Measurements from ENCODE around the gene ALG2.

The ALG2 gene

DNA sequence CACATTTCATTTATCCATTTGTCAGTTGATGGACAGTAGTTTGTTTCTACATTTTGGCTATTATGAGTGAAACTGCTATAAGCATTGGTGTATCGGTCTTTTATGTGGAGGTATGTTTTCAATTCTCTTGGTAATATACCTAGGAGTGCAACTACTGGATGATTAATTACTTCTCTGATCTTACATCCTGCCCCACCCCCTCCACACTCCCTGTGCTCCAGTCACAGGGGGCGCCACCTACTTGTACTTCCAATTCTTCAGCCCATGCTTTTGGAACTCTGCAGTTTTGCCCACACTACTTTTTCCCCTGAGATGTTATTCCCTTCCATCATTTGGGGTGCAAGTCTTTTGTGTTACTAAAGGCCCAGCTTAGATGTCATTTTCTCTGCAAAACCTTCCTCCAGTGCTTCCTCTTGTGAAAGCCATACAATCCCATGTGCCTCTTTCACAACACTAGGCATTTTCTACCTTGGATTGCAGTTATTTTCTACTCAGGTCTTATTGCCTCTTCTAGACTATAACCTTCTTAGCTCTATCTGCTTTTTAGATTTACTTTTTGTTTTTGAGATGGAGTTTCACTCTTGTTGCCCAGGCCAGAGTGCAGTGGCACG is 42.4 kb upstream of the ALG2 start:
- H3K9me3 ChIP-seq: no peaks in the 10 kb centered on the region
- no peak for TF ChIP-seq CTCF (IDR thresholded peaks at IDR 0.05)
- peaks cover 0 to 17% (median 8%) of the 10 kb centered on the region in 4 donors for H3K4me1 ChIP-seq
- no peaks in the 10 kb centered on the region for H3K36me3 ChIP-seq
- no peak overlapping the region for H3K27ac ChIP-seq
- no peak overlapping the region for H3K4me3 ChIP-seq
- no peaks in the 10 kb centered on the region for H3K27me3 ChIP-seq
- intact Hi-C loops (cut with DNase I; ENCODE audit: low total_unique reads): no loop called here
- DNase-seq: no peak

DNA sequence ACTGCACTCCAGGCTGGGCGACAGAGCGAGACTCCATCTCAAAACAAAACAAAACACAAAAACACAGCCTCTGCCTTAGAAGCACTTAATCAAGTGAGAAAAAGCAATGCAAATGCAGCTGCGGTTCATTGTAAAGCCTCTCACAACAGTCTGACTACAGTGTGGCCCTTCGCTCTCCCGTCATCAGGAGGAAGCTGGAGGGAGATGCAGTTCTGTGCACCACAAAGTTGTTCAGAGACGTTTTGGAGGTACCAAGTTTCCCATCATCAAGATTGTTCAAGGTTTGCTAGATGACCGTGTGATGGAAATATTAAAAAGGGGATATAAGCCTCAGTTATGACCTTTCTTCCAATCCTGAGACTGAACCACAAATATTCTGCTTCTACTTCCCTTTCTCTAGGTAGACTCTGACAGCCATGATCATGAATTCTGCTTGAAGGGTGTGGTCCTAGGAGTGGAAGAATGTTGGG is 41.2 kb upstream of the ALG2 start:
- H3K4me1 ChIP-seq: peaks cover 0 to 22% (median 8%) of the 10 kb centered on the region in 4 donors
- H3K27me3 ChIP-seq: no peaks in the 10 kb centered on the region
- H3K4me3 ChIP-seq: no peak overlapping the region
- no peak overlapping the region for H3K27ac ChIP-seq
- no peak for TF ChIP-seq CTCF (IDR thresholded peaks at IDR 0.05)
- H3K36me3 ChIP-seq: no peaks in the 10 kb centered on the region
- H3K9me3 ChIP-seq: no peaks in the 10 kb centered on the region
- no peak for DNase-seq
- intact Hi-C loops (cut with DNase I; ENCODE audit: low total_unique reads): no loop called here

DNA sequence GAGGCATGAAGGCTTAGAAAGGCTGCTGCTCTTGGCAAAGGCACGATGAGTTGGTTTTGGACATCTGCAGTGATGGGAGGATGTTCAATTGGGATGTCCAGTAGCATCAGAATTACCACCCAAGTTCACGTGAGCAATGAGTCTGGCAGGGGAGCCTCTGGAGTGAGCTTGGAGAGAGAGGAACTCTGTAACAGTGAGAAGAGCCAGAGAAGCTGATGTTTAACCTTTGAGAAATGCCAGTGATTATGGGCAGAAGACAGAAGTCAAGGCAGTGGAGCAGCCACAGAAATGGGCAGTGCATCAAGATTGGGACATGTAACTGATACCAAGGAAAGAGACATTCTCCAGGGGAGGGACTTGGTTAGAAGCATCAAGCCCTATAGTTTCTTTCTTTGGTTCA is 40.2 kb upstream of the ALG2 start:
- peaks cover 0 to 22% (median 8%) of the 10 kb centered on the region in 4 donors for H3K4me1 ChIP-seq
- no peak for DNase-seq
- intact Hi-C loops (cut with DNase I; ENCODE audit: low total_unique reads): no loop called here
- no peaks in the 10 kb centered on the region for H3K9me3 ChIP-seq
- H3K4me3 ChIP-seq: no peak overlapping the region
- no peaks in the 10 kb centered on the region for H3K27me3 ChIP-seq
- H3K27ac ChIP-seq: no peak overlapping the region
- no peaks in the 10 kb centered on the region for H3K36me3 ChIP-seq
- no peak for TF ChIP-seq CTCF (IDR thresholded peaks at IDR 0.05)

DNA sequence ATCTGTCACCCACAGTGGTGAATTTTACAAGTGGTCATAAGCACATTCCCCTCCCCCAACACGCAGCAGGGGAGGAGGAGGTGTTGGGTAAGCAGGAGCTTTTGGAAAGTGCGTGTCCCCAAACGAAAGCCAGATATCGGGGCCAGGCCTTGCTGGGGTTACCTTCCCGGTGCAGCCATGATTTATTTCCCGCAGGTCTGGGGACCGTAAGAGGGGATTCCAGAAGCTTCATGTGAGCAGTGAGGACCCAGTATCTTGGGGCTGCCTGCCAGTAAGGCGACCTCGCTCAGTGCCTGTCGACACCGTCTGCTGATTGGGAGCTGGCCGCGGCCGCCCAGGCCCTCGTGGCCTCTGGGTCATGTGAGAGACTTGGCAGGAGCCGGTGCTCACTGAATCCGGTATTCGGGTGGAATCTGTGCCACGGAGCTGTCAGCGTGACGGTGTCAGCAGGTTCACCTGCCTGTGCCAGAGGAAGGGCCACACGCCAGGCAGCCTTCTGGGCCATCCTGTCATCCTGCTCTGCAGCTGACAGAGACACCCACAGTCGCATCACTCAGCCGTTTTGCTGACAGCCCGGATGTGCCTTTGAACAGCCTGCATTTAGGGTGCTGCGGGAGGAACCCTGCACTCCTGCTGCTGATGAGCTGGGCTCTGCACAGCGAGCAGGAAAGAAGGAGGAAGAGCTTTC is 37.6 kb upstream of the ALG2 start:
- H3K36me3 ChIP-seq: no peaks in the 10 kb centered on the region
- DNase-seq: peak; percentile 78 to 91
- no peaks in the 10 kb centered on the region for H3K27me3 ChIP-seq
- peak overlapping the region; percentile 51 to 72 for H3K27ac ChIP-seq
- H3K4me1 ChIP-seq: peaks cover 0 to 16% (median 5%) of the 10 kb centered on the region in 4 donors
- no peaks in the 10 kb centered on the region for H3K9me3 ChIP-seq
- peak overlapping the region; percentile 41 to 58 for H3K4me3 ChIP-seq
- no peak for TF ChIP-seq CTCF (IDR thresholded peaks at IDR 0.05)
- intact Hi-C loops (cut with DNase I; ENCODE audit: low total_unique reads): no loop called here

- intact Hi-C loops (cut with DNase I; ENCODE audit: low total_unique reads): no loop called here
- DNase-seq: no peak
- no peak for TF ChIP-seq CTCF (IDR thresholded peaks at IDR 0.05)
- no peak overlapping the region for H3K4me3 ChIP-seq
- H3K27ac ChIP-seq: no peak overlapping the region
- H3K4me1 ChIP-seq: peaks cover 0 to 16% (median 5%) of the 10 kb centered on the region in 4 donors
- H3K36me3 ChIP-seq: no peaks in the 10 kb centered on the region
- H3K27me3 ChIP-seq: no peaks in the 10 kb centered on the region
- no peaks in the 10 kb centered on the region for H3K9me3 ChIP-seq
Observed at GRCh38 chr9:99257723-99258389, 36.1 kb upstream of the ALG2 start.

All from tibial artery (tissue), 4 donors.